Measurements from ENCODE around the gene ABCB9. TPM values are rescaled to one million over a fixed set of nuclear protein-coding genes. Genes with fewer than 3 reads are reported as not detected.

Gene ABCB9
- total RNA-seq, 2 experiments from 2014 or later = 4.3 to 4.9 TPM

- Mint-ChIP-seq H3K9me3 (no peaks in the 10 kb centered on the region), H3K4me1 (ENCODE audit: low read depth) (peaks cover 13% of the 10 kb centered on the region), H3K27me3 (peaks cover 2% of the 10 kb centered on the region), H3K27ac (no peak overlapping the region), H3K4me3 (no peak overlapping the region), H3K36me3 (ENCODE audit: low read depth) (no peaks in the 10 kb centered on the region)
- TF ChIP-seq CTCF (IDR thresholded peaks at IDR 0.05) = peak; percentile 96
- CTCF ChIA-PET = interaction anchor here (0.6 to 7.8 kb wide), 25 partner anchors 11 to 179 kb away, joined by 3 to 87 read pairs (median 4); partner anchors contain the start of gene ABCB9
- DNase-seq = peak; percentile 85
- POLR2A ChIA-PET = interaction anchor here (0.6 to 1.2 kb wide), 4 partner anchors 9 to 88 kb away, joined by 3 read pairs; no protein-coding TSS in a partner anchor
- peak; percentile 99 for ATAC-seq
- intact Hi-C loops (cut with micrococcal nuclease) = loop anchor here (2.0 to 5.0 kb wide), 2 partner anchors 91 to 160 kb away; no protein-coding TSS in a partner anchor
Observed at GRCh38 chr12:122951979-122952892, 14.0 kb downstream of the ABCB9 start.

- Mint-ChIP-seq H3K27ac (no peak overlapping the region), H3K4me1 (ENCODE audit: low read depth) (peaks cover 22% of the 10 kb centered on the region), H3K36me3 (ENCODE audit: low read depth) (no peaks in the 10 kb centered on the region), H3K4me3 (no peak overlapping the region), H3K27me3 (peaks cover 2% of the 10 kb centered on the region), H3K9me3 (no peaks in the 10 kb centered on the region)
- intact Hi-C loops (cut with micrococcal nuclease) = loop anchor here (2.0 to 5.0 kb wide), 2 partner anchors 91 to 159 kb away; no protein-coding TSS in a partner anchor
- no peak for TF ChIP-seq CTCF (IDR thresholded peaks at IDR 0.05)
- ATAC-seq (no peak), DNase-seq (peak; percentile 32)
- CTCF ChIA-PET = interaction anchor here (0.9 to 7.8 kb wide), 12 partner anchors 11 to 287 kb away, joined by 3 to 87 read pairs (median 8); partner anchors contain the start of gene ABCB9
- POLR2A ChIA-PET = no interaction called here
Observed at GRCh38 chr12:122951406-122951805, 14.9 kb downstream of the ABCB9 start.

GRCh38 chr12:122949816-122950675, 16.2 kb downstream of the ABCB9 start:
- intact Hi-C loops (cut with micrococcal nuclease) = loop anchor here (2.0 to 5.0 kb wide), 2 partner anchors 89 to 158 kb away; no protein-coding TSS in a partner anchor

GRCh38 chr12:122949405-122949804, 16.9 kb downstream of the ABCB9 start:
- no peak for ATAC-seq
- ChIA-PET CTCF (interaction anchor here (0.8 to 7.8 kb wide), 6 partner anchors 58 to 156 kb away, joined by 3 to 87 read pairs (median 3); no protein-coding TSS in a partner anchor), POLR2A (interaction anchor here (0.8 to 1.5 kb wide), 4 partner anchors 54 to 144 kb away, joined by 3 to 4 read pairs (median 3); no protein-coding TSS in a partner anchor)
- H3K36me3 Mint-ChIP-seq (ENCODE audit: low read depth) = no peaks in the 10 kb centered on the region
- no peak for DNase-seq
- H3K4me3 Mint-ChIP-seq = no peak overlapping the region
- intact Hi-C loops (cut with micrococcal nuclease) = no loop called here
- H3K27me3 Mint-ChIP-seq = peaks cover 2% of the 10 kb centered on the region
- no peaks in the 10 kb centered on the region for H3K9me3 Mint-ChIP-seq
- H3K27ac Mint-ChIP-seq = no peak overlapping the region
- TF ChIP-seq CTCF (IDR thresholded peaks at IDR 0.05) = no peak
- peaks cover 27% of the 10 kb centered on the region for H3K4me1 Mint-ChIP-seq (ENCODE audit: low read depth)

More at GRCh38 chr12:122949816-122950675, 16.2 kb downstream of the ABCB9 start:
- DNase-seq (no peak), ATAC-seq (no peak)
- Mint-ChIP-seq H3K4me3 (no peak overlapping the region), H3K36me3 (ENCODE audit: low read depth) (no peaks in the 10 kb centered on the region), H3K4me1 (ENCODE audit: low read depth) (peaks cover 27% of the 10 kb centered on the region), H3K27me3 (peaks cover 2% of the 10 kb centered on the region), H3K27ac (no peak overlapping the region), H3K9me3 (no peaks in the 10 kb centered on the region)
- ChIA-PET CTCF (interaction anchor here (0.8 to 7.8 kb wide), 7 partner anchors 59 to 156 kb away, joined by 3 to 87 read pairs (median 3); no protein-coding TSS in a partner anchor), POLR2A (interaction anchor here (0.8 kb wide), 1 partner anchor 55 kb away, joined by 3 read pairs; no protein-coding TSS in a partner anchor)
- no peak for TF ChIP-seq CTCF (IDR thresholded peaks at IDR 0.05)
